ENCODE data around the gene TBC1D14. TPM values are rescaled to one million over a fixed set of nuclear protein-coding genes. Genes with fewer than 3 reads are reported as not detected.

TBC1D14 gene
- total RNA-seq, 1 experiment from 2014 or later = 44.3 TPM

DNA sequence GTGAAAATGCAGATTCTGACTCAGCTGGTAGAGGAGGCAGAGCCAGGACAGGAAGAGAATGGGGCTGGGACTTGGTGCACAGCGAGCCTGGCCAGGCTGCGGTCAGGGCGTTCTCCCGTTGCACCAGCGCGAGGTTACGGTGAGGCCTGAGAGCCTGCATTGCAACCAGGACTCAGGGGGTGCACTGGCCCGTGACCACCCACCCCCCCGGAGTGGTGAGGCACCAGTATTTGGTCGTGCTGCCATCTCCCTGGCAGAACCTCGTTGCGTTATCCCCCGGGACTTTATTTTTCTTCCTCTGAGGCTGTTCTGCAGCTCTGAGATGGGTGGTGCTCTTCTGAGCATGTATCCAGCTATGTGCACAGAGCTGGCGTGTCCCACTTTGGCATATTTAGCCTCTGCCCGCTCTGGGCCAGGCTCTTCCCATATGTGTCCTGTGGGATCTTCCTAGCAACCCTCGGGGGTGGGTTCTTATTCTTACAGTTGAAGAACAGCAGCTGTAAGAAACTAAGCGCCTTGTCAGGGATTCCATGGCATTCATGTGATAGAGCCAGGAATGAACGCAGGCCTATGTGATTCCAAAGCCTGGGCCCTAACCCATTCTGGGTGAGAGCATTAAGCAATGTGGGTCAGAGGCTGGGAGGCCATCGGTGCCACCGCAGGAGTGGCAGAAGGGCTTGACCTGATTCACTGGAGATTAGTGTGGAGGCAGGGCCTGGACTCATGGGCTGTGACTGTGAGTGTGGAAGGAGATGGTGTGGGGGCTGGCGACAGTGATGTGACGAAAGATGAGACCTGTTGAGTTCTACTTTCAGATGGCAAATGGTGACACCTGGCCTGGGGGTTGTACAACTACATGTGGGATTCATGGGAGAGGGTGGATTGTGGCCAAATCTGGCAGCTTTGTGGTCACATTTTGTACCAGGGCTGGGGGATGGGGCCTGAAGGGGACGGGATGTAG lies 136.6 kb downstream of the TBC1D14 start:
- intact Hi-C loops (cut with micrococcal nuclease; ENCODE audit: unreplicated experiment) = no loop called here
- Histone ChIP-seq H3K4me1 (ENCODE audit: insufficient read depth, low read length, poor library complexity, severe bottlenecking) (peaks cover 16% of the 10 kb centered on the region), H3K36me3 (ENCODE audit: insufficient read depth, low read length, poor library complexity, severe bottlenecking) (no peaks in the 10 kb centered on the region), H3K27ac (ENCODE audit: low read depth, low read length, poor library complexity, severe bottlenecking) (no peak overlapping the region), H3K27me3 (replicated peaks; ENCODE audit: insufficient read depth, low read depth, low read length, poor library complexity) (no peaks in the 10 kb centered on the region), H3K4me3 (ENCODE audit: low read depth, low read length, poor library complexity, severe bottlenecking) (no peak overlapping the region), H3K9me3 (ENCODE audit: low read depth, low read length, poor library complexity, severe bottlenecking) (no peaks in the 10 kb centered on the region)
- no peak for DNase-seq (ENCODE audit: low spot score)
- POLR2A ChIA-PET (ENCODE audit: low non-redundant PET) = no interaction called here
- CTCF ChIA-PET = no interaction called here
- TF ChIP-seq, protein P1, sequence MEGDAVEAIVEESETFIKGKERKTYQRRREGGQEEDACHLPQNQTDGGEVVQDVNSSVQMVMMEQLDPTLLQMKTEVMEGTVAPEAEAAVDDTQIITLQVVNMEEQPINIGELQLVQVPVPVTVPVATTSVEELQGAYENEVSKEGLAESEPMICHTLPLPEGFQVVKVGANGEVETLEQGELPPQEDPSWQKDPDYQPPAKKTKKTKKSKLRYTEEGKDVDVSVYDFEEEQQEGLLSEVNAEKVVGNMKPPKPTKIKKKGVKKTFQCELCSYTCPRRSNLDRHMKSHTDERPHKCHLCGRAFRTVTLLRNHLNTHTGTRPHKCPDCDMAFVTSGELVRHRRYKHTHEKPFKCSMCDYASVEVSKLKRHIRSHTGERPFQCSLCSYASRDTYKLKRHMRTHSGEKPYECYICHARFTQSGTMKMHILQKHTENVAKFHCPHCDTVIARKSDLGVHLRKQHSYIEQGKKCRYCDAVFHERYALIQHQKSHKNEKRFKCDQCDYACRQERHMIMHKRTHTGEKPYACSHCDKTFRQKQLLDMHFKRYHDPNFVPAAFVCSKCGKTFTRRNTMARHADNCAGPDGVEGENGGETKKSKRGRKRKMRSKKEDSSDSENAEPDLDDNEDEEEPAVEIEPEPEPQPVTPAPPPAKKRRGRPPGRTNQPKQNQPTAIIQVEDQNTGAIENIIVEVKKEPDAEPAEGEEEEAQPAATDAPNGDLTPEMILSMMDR (conservative IDR thresholded peaks at IDR 0.05; ENCODE audit: low read depth, low read length) = no peak
- TF ChIP-seq EZH2 (IDR thresholded peaks at IDR 0.05; ENCODE audit: borderline replicate concordance, low read depth, low read length, poor library complexity, severe bottlenecking) = no peak
- no TSS peak for BruUV-seq (replicated peaks)

DNA sequence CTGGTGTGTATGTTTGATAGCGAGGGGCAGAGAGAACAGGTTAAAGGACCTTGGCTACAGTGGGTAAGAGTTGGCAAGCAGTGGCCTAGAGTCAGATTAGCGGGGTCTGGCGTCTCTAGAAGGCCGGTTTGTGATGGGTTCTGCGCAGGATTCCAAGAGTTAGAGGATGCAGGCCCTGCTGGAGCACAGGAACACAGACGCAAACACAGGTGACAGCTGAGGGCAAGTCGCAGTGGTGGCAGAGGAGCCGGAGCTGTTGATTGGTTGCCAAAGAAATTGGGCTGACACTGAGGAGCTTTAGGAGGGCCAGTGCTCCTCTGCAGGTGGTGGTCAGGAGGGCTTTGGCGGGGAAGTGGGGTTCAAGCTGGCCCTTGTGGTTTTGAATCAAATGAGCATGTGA lies 137.3 kb downstream of the TBC1D14 start:
- Histone ChIP-seq H3K9me3 (ENCODE audit: low read depth, low read length, poor library complexity, severe bottlenecking) (no peaks in the 10 kb centered on the region), H3K27ac (ENCODE audit: low read depth, low read length, poor library complexity, severe bottlenecking) (no peak overlapping the region), H3K36me3 (ENCODE audit: insufficient read depth, low read length, poor library complexity, severe bottlenecking) (no peaks in the 10 kb centered on the region), H3K4me1 (ENCODE audit: insufficient read depth, low read length, poor library complexity, severe bottlenecking) (peaks cover 15% of the 10 kb centered on the region), H3K27me3 (replicated peaks; ENCODE audit: insufficient read depth, low read depth, low read length, poor library complexity) (no peaks in the 10 kb centered on the region), H3K4me3 (ENCODE audit: low read depth, low read length, poor library complexity, severe bottlenecking) (no peak overlapping the region)
- ChIA-PET POLR2A (ENCODE audit: low non-redundant PET) (no interaction called here), CTCF (no interaction called here)
- TF ChIP-seq, protein P1 (conservative IDR thresholded peaks at IDR 0.05; ENCODE audit: low read depth, low read length) = no peak
- TF ChIP-seq EZH2 (IDR thresholded peaks at IDR 0.05; ENCODE audit: borderline replicate concordance, low read depth, low read length, poor library complexity, severe bottlenecking) = no peak
- BruUV-seq (replicated peaks) = no TSS peak
- DNase-seq (ENCODE audit: low spot score) = no peak
- intact Hi-C loops (cut with micrococcal nuclease; ENCODE audit: unreplicated experiment) = no loop called here

DNA sequence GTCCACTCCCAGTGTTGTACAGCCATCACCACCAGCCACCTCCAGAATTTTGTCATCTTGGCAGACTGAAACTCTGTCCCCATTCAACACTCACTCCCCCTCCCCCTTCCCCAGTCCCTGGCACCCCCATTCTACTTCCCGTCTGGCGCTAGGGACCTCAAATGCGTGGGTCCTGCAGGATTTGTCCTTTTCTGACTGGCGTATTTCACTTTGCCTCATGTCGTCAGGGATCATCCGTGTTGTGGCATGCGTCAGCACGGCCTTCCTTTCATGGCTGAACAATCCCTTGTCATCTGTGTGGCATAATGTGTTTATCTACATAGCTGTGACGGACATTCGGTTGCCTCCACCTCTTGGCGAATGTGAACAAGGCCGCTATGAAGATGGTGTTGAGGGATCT lies 139.0 kb downstream of the TBC1D14 start:
- no peak for DNase-seq (ENCODE audit: low spot score)
- Histone ChIP-seq H3K36me3 (ENCODE audit: insufficient read depth, low read length, poor library complexity, severe bottlenecking) (no peaks in the 10 kb centered on the region), H3K27ac (ENCODE audit: low read depth, low read length, poor library complexity, severe bottlenecking) (no peak overlapping the region), H3K4me1 (ENCODE audit: insufficient read depth, low read length, poor library complexity, severe bottlenecking) (peaks cover 9% of the 10 kb centered on the region), H3K4me3 (ENCODE audit: low read depth, low read length, poor library complexity, severe bottlenecking) (no peak overlapping the region), H3K9me3 (ENCODE audit: low read depth, low read length, poor library complexity, severe bottlenecking) (no peaks in the 10 kb centered on the region), H3K27me3 (replicated peaks; ENCODE audit: insufficient read depth, low read depth, low read length, poor library complexity) (no peaks in the 10 kb centered on the region)
- intact Hi-C loops (cut with micrococcal nuclease; ENCODE audit: unreplicated experiment) = no loop called here
- ChIA-PET POLR2A (ENCODE audit: low non-redundant PET) (no interaction called here), CTCF (no interaction called here)
- TF ChIP-seq, protein P1 (conservative IDR thresholded peaks at IDR 0.05; ENCODE audit: low read depth, low read length) = no peak
- TF ChIP-seq EZH2 (IDR thresholded peaks at IDR 0.05; ENCODE audit: borderline replicate concordance, low read depth, low read length, poor library complexity, severe bottlenecking) = no peak
- BruUV-seq (replicated peaks) = no TSS peak
